ENCODE data around the gene SH3BP5.

The SH3BP5 gene

GRCh38 chr3:15280853-15281532, 51.4 kb downstream of the SH3BP5 start:
- TF ChIP-seq, protein P1, sequence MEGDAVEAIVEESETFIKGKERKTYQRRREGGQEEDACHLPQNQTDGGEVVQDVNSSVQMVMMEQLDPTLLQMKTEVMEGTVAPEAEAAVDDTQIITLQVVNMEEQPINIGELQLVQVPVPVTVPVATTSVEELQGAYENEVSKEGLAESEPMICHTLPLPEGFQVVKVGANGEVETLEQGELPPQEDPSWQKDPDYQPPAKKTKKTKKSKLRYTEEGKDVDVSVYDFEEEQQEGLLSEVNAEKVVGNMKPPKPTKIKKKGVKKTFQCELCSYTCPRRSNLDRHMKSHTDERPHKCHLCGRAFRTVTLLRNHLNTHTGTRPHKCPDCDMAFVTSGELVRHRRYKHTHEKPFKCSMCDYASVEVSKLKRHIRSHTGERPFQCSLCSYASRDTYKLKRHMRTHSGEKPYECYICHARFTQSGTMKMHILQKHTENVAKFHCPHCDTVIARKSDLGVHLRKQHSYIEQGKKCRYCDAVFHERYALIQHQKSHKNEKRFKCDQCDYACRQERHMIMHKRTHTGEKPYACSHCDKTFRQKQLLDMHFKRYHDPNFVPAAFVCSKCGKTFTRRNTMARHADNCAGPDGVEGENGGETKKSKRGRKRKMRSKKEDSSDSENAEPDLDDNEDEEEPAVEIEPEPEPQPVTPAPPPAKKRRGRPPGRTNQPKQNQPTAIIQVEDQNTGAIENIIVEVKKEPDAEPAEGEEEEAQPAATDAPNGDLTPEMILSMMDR (IDR thresholded peaks at IDR 0.05; ENCODE audit: low read length): no peak
- TF ChIP-seq EZH2phosphoT487 (IDR thresholded peaks at IDR 0.05; ENCODE audit: low read length) (no peak), EZH2 (optimal IDR thresholded peaks at IDR 0.05; ENCODE audit: low read depth, low read length) (no peak)
- Histone ChIP-seq H3K27ac (ENCODE audit: low read length) (no peak overlapping the region), H3K9ac (ENCODE audit: low read length) (no peak overlapping the region), H3F3A (ENCODE audit: insufficient read depth, low read length) (no peaks in the 10 kb centered on the region), H3K36me3 (replicated peaks; ENCODE audit: insufficient read depth, low read length) (no peaks in the 10 kb centered on the region), H3K9me2 (replicated peaks; ENCODE audit: insufficient read depth, low read length) (no peaks in the 10 kb centered on the region), H4K20me1 (ENCODE audit: insufficient read depth, low read length) (no peaks in the 10 kb centered on the region), H3K9me3 (replicated peaks; ENCODE audit: insufficient read depth, low read length) (no peaks in the 10 kb centered on the region), H3K4me3 (ENCODE audit: low read length) (no peak overlapping the region), H3K4me1 (ENCODE audit: low read length) (peaks cover 15% of the 10 kb centered on the region), H3K4me2 (ENCODE audit: low read depth, low read length) (no peak overlapping the region), H3K27me3 (replicated peaks; ENCODE audit: insufficient read depth, low read length) (no peaks in the 10 kb centered on the region), H3K79me2 (ENCODE audit: low read length) (no peaks in the 10 kb centered on the region), H2AFZ (ENCODE audit: low read length) (no peak overlapping the region)
- DNase-seq: no peak

DNA sequence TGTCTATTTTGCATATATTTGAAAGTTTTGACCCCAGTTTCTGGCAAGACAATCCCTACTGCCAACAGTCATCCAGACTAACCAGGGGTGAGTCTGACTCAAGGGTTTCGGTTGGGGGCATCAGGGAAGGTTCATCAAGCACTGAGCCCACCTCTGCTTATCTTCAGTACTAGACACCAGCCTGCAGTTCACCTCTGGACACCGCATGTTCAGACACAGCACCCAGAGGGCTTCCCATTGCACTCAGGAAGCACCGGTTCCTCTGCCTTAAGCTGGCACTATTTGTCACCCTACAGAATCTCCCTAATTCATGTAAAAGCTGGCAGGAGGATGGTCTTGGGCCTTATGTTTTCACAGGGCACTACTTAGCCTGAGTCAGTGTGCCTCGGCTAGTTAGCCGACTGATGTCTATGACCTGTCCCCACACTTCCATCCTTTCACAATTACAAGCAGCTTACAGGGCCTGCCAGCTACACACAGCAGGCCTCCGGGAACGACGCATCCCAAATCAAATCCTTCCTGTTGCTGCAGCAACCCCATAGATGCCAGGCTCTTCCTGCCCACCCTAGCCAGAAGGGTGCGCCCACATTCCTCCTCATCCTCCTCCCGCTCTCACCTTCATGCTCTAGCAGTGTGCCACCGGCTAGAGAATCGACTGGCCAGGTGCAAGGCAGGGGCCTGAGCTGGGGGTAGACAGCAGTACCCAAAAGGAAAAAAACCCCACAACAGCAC, 52.5 kb downstream of the SH3BP5 start:
- no peak overlapping the region for H3K9ac ChIP-seq (ENCODE audit: low read length)
- no peaks in the 10 kb centered on the region for H3K79me2 ChIP-seq (ENCODE audit: low read length)
- DNase-seq: no peak
- no peak overlapping the region for H3K27ac ChIP-seq (ENCODE audit: low read length)
- no peaks in the 10 kb centered on the region for H3K9me3 ChIP-seq (replicated peaks; ENCODE audit: insufficient read depth, low read length)
- no peaks in the 10 kb centered on the region for H3K9me2 ChIP-seq (replicated peaks; ENCODE audit: insufficient read depth, low read length)
- H3K36me3 ChIP-seq (replicated peaks; ENCODE audit: insufficient read depth, low read length): no peaks in the 10 kb centered on the region
- H3K4me2 ChIP-seq (ENCODE audit: low read depth, low read length): no peak overlapping the region
- H2AFZ ChIP-seq (ENCODE audit: low read length): no peak overlapping the region
- no peaks in the 10 kb centered on the region for H3K27me3 ChIP-seq (replicated peaks; ENCODE audit: insufficient read depth, low read length)
- peaks cover 15% of the 10 kb centered on the region for H3K4me1 ChIP-seq (ENCODE audit: low read length)
- no peak overlapping the region for H3K4me3 ChIP-seq (ENCODE audit: low read length)
- H3F3A ChIP-seq (ENCODE audit: insufficient read depth, low read length): no peaks in the 10 kb centered on the region
- no peaks in the 10 kb centered on the region for H4K20me1 ChIP-seq (ENCODE audit: insufficient read depth, low read length)
- TF ChIP-seq EZH2 (optimal IDR thresholded peaks at IDR 0.05; ENCODE audit: low read depth, low read length): no peak
- TF ChIP-seq, protein P1 (IDR thresholded peaks at IDR 0.05; ENCODE audit: low read length): no peak
- TF ChIP-seq EZH2phosphoT487 (IDR thresholded peaks at IDR 0.05; ENCODE audit: low read length): no peak

DNA sequence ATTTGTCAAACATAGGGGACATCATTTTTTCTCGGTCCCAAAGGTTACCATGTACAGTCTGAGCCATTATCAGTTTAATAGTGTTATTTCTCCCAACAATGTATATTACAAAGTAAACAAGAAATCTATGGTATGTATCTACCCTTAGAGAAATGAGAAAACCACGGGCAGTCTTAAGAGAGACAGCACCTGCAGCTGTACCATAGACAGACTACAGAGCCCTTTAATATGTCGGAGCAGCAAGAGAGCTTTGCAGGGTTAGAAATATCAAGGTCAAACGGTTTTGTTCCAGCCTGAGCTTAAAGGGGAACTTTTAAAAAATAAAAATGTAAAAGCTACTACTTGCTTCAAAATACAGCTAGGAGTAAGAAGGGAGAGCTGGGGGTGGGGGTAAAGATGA, 53.2 kb downstream of the SH3BP5 start:
- H3K36me3 ChIP-seq (replicated peaks; ENCODE audit: insufficient read depth, low read length): no peaks in the 10 kb centered on the region
- H3K27me3 ChIP-seq (replicated peaks; ENCODE audit: insufficient read depth, low read length): no peaks in the 10 kb centered on the region
- H3K9me2 ChIP-seq (replicated peaks; ENCODE audit: insufficient read depth, low read length): no peaks in the 10 kb centered on the region
- no peaks in the 10 kb centered on the region for H3K9me3 ChIP-seq (replicated peaks; ENCODE audit: insufficient read depth, low read length)
- H3K27ac ChIP-seq (ENCODE audit: low read length): no peak overlapping the region
- H3F3A ChIP-seq (ENCODE audit: insufficient read depth, low read length): no peaks in the 10 kb centered on the region
- no peak overlapping the region for H2AFZ ChIP-seq (ENCODE audit: low read length)
- H3K4me1 ChIP-seq (ENCODE audit: low read length): peaks cover 11% of the 10 kb centered on the region
- TF ChIP-seq EZH2 (optimal IDR thresholded peaks at IDR 0.05; ENCODE audit: low read depth, low read length) (no peak), EZH2phosphoT487 (IDR thresholded peaks at IDR 0.05; ENCODE audit: low read length) (no peak)
- TF ChIP-seq, protein P1 (IDR thresholded peaks at IDR 0.05; ENCODE audit: low read length): no peak
- H3K79me2 ChIP-seq (ENCODE audit: low read length): no peaks in the 10 kb centered on the region
- H3K4me2 ChIP-seq (ENCODE audit: low read depth, low read length): no peak overlapping the region
- no peak overlapping the region for H3K9ac ChIP-seq (ENCODE audit: low read length)
- DNase-seq: no peak
- no peaks in the 10 kb centered on the region for H4K20me1 ChIP-seq (ENCODE audit: insufficient read depth, low read length)
- H3K4me3 ChIP-seq (ENCODE audit: low read length): no peak overlapping the region
